H54 (cell line): ENCODE measurements around the gene ATP1A3.

ENCODE experiments used
- DNase-seq: peaks from one replicate; pipeline ENCODE4 v3.0.0; 2011; ENCODE audit warnings: low spot score, mixed read lengths; ENCODE audit not compliant: insufficient read length
- FAIRE-seq: peaks from 3 replicates; lab custom pipeline; 2011; peaks lifted over from hg19 to GRCh38; lab: Jason Lieb, UNC
- POLR2A ChIP-seq: IDR thresholded peaks from 2 replicates; pipeline ENCODE4 v1.6.1; 2011; ENCODE audit warnings: low read depth, mild to moderate bottlenecking, low read length

The ATP1A3 gene

GRCh38 chr19:41919948-41920712, 73.9 kb downstream of the ATP1A3 start:
- no peak for FAIRE-seq

GRCh38 chr19:41918653-41919244, 75.3 kb downstream of the ATP1A3 start:
- no peak for FAIRE-seq
- no peak for TF ChIP-seq POLR2A

More at GRCh38 chr19:41919948-41920712, 73.9 kb downstream of the ATP1A3 start:
- no peak for TF ChIP-seq POLR2A
- no peak for DNase-seq

GRCh38 chr19:41918095-41918494, 75.9 kb downstream of the ATP1A3 start:
- no peak for FAIRE-seq
- DNase-seq = no peak
- TF ChIP-seq POLR2A = no peak

More at GRCh38 chr19:41918653-41919244, 75.3 kb downstream of the ATP1A3 start:
- no peak for DNase-seq

- TF ChIP-seq POLR2A = no peak
- FAIRE-seq = no peak
Measured at GRCh38 chr19:41917676-41918075, 76.4 kb downstream of the ATP1A3 start.

More at GRCh38 chr19:41917676-41918075, 76.4 kb downstream of the ATP1A3 start:
- DNase-seq = no peak
